Ovary (tissue), 3 donors: ENCODE data around the gene UTP18.
"Not testable (repeated sequence)": the region's sequence is repeated elsewhere in the genome, so short reads cannot be mapped to it uniquely, and the experiment has no call there.

Source experiments
- CTCF ChIP-seq, 3 donors: fragments of 450-650 bp in 2 of 3; fragments of 200-600 bp in 1 of 3; IDR thresholded peaks; one replicate each; pipeline versions ENCODE4 v1.5.1 to v1.8.0; 2016 to 2022; ENCODE audit warnings: antibody characterized with exemption in 3 of 3, mild to moderate bottlenecking in 1 of 3
- POLR2A ChIP-seq: fragments of 450-650 bp; IDR thresholded peaks from one replicate; pipeline ENCODE4 v1.6.1; 2017; ENCODE audit warnings: antibody characterized with exemption, mild to moderate bottlenecking, moderate library complexity
- donor health status: DM: no; HTN: no; CAD: no.

- not testable (repeated sequence) for TF ChIP-seq CTCF (IDR thresholded peaks at IDR 0.05); POLR2A
Observed at GRCh38 chr17:51312003-51312402, 51.7 kb downstream of the UTP18 start.
